ENCODE measurements around the gene CHD9. TPM values are rescaled to one million over a fixed set of nuclear protein-coding genes. Genes with fewer than 3 reads are reported as not detected.
A peak's percentile ranks its signal among the peaks of the same experiment; 100 is the strongest.
"Not testable (repeated sequence)": the region's sequence is repeated elsewhere in the genome, so short reads cannot be mapped to it uniquely, and the experiment has no call there.

Gene CHD9
- total RNA-seq, 1 experiment from 2014 or later, result 12.9 TPM

DNA sequence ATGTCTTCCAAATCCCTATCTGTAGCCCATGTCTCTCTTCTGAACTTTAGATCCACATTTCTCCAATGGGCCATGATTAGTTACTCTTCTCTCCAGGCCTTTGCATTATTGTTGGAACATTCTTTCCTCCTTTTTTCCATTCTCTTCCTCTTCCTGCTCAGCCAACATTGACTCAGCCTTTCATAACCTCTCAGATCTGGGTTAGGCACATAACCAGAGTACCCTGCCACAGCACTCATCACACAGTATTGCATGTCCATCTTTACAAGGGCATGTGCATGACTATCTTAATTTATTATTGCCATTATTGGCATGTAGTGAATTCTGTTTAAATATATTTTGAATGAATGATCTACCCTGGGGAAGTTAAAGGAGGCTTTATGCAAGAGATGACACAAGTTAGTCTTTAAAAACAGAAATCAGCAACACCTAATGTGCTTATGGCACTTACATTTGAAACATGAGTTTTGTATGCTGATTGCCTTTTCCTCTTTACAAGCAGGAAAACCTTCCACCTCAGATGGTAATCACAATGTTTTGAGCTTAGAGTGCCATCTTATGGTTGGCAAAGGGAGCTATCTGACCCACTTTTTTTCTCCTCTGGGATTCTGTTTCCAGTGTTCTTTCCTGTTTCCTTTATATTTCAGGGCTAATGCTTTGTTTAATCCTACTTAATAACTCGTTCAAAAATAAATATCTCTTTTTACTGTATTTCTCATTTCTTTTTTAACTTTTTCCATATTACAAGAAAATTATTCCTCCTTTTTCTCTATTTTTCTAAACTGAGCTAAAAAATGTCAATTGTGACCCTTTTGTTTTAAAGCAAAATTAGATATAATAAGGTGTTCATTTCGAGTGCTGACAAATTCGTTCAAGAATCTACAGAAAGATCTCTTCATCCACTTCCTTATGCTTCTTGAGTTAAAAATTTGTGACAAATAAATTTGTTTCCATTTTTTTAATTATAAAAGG is 228.5 kb downstream of the CHD9 start:
- DNase-seq, result peak; percentile 28
- peaks cover 8% of the 10 kb centered on the region for H3K36me3 ChIP-seq (replicated peaks; ENCODE audit: control insufficient read depth, insufficient read depth, low read length)
- no peak overlapping the region for H3K4me3 ChIP-seq (ENCODE audit: insufficient read depth, low read depth, low read length)
- no peaks in the 10 kb centered on the region for H3K27me3 ChIP-seq (ENCODE audit: control insufficient read depth, insufficient read depth, low read length)

DNA sequence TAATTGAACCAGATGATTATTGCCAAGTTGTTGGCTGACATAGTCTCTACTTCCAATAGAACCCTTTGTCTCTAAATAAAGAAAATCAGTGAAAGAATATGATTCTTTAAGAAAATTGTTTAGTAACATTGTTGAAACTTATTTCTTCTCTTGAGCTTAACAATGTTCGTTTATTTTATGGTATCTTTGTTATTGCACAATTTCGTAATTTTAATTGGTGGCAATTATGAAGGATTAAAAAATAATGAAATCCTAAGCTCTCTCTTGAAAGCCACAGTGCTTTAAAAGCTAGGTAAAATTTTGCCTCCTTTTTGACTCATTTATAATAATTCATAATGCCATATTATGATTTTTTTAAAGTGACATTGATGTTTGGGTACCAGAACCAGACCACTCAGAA is 230.4 kb downstream of the CHD9 start:
- Histone ChIP-seq H3K36me3 (replicated peaks; ENCODE audit: control insufficient read depth, insufficient read depth, low read length) (peaks cover 15% of the 10 kb centered on the region), H3K27me3 (ENCODE audit: control insufficient read depth, insufficient read depth, low read length) (no peaks in the 10 kb centered on the region)
- no peak for DNase-seq

DNA sequence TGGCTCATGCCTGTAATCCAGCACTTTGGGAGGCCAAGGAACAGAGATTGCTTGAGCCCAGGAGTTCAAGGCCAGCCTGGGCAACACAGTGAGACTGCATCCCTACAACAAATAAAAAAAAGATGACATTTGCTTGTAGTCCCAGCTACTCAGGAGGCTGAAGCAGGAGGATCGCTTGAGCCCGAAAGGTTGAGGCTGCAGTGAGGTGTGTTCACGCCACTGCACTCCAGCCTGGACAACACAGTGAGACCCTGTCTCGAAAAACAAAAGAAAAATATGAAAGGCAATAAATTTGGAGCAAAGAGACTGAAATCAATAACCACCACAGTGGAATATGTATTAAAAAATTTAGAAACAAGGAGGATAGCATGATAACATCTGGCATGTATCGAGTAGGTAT is 235.7 kb downstream of the CHD9 start:
- Histone ChIP-seq H3K36me3 (replicated peaks; ENCODE audit: control insufficient read depth, insufficient read depth, low read length) (peaks cover 19% of the 10 kb centered on the region), H3K27me3 (ENCODE audit: control insufficient read depth, insufficient read depth, low read length) (no peaks in the 10 kb centered on the region), H3K4me3 (ENCODE audit: insufficient read depth, low read depth, low read length) (no peak overlapping the region)
- no peak for DNase-seq

More for the DNA sequence above, 230.4 kb downstream of the CHD9 start:
- H3K4me3 ChIP-seq (ENCODE audit: insufficient read depth, low read depth, low read length), result no peak overlapping the region

DNA sequence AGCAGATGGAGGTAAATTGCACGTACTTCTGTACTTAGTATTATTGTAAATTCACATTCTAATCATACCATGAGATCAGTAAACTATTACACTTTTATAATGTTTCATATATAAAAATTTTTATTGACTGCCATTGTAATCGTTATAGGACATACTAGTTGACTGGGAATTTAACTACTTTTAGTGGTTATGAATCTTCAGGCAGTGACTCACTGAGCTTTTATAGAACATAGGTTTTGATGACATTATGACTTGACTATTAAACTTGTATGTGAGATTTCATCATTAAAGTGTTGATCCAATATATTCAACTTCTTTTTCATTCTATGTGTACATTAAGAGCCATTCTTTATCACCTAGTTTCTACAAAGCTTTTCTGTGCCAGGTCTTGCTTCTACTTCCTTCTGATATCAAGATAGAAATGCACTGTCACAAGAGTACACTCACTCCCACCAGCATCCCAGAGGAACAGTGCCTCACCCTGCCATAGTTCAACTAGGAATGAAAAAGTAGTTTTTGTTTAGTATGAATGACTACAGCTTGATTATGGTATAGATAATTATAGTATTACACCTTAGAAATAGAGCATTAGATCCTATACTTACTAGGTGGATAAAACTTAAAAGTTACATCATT is 237.1 kb downstream of the CHD9 start:
- DNase-seq, result no peak
- Histone ChIP-seq H3K27me3 (ENCODE audit: control insufficient read depth, insufficient read depth, low read length) (no peaks in the 10 kb centered on the region), H3K36me3 (replicated peaks; ENCODE audit: control insufficient read depth, insufficient read depth, low read length) (peaks cover 14% of the 10 kb centered on the region), H3K4me3 (ENCODE audit: insufficient read depth, low read depth, low read length) (no peak overlapping the region)

DNA sequence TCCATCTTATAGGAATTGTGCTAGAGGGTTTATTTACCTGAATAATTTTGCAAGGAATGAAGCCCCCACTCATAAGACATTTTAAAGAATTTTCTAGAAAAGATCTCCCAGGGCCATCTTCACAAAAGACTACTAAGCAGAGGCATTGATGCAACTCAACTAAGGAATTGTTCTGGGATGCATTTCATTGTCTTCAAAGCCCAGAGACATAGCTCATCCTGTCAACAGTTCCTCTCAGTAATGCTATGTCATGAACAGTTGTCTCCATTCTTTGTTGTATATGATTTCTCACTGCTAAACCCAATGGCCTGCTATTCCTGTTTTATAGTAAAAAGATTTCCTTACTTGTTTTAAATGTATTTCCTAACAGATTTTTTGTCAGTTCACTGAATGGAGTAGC is 242.7 kb downstream of the CHD9 start:
- no peak for DNase-seq
- Histone ChIP-seq H3K27me3 (ENCODE audit: control insufficient read depth, insufficient read depth, low read length) (no peaks in the 10 kb centered on the region), H3K36me3 (replicated peaks; ENCODE audit: control insufficient read depth, insufficient read depth, low read length) (peaks cover 11% of the 10 kb centered on the region), H3K4me3 (ENCODE audit: insufficient read depth, low read depth, low read length) (no peak overlapping the region)

DNA sequence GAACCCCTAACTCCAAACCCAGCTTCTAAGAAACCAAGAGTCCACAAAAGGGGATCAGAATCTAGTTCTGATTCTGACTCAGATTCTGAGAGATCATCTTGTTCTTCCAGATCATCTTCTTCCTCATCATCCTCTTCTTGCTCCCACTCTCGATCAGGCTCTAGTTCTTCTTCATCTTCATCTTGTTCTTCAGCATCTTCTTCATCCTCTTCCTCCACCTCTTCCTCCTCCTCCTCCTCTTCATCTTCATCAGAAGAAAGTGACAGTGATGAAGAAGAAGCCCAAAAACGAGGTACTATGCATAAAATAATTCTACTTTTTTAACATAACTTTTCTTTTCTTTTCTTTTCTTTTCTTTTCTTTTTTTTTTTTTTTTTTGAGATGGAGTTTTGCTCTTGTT is 249.5 kb downstream of the CHD9 start:
- DNase-seq, result no peak
- Histone ChIP-seq H3K36me3 (replicated peaks; ENCODE audit: control insufficient read depth, insufficient read depth, low read length) (peaks cover 14% of the 10 kb centered on the region), H3K27me3 (ENCODE audit: control insufficient read depth, insufficient read depth, low read length) (no peaks in the 10 kb centered on the region), H3K4me3 (ENCODE audit: insufficient read depth, low read depth, low read length) (no peak overlapping the region)

DNA sequence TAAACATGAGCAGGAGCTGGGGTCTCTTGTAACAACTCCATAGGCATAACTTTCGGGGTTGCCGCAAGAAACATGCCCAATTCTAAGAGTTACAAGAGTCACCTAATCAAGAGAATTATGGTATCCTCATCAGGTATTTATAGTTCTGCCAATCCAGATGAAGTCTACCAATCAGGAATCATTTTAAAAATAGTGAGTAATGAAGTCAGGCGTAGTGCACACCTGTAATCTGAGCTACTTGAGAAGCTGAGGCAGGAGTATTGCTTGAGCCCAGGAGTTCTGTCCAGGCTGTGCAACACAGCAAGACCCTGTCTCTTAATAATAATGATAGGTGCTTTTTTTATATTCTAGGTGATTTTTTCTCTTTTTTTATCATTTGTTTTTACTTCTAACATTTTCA is 251.0 kb downstream of the CHD9 start:
- no peak for DNase-seq
- Histone ChIP-seq H3K4me3 (ENCODE audit: insufficient read depth, low read depth, low read length) (no peak overlapping the region), H3K36me3 (replicated peaks; ENCODE audit: control insufficient read depth, insufficient read depth, low read length) (peaks cover 10% of the 10 kb centered on the region), H3K27me3 (ENCODE audit: control insufficient read depth, insufficient read depth, low read length) (no peaks in the 10 kb centered on the region)

DNA sequence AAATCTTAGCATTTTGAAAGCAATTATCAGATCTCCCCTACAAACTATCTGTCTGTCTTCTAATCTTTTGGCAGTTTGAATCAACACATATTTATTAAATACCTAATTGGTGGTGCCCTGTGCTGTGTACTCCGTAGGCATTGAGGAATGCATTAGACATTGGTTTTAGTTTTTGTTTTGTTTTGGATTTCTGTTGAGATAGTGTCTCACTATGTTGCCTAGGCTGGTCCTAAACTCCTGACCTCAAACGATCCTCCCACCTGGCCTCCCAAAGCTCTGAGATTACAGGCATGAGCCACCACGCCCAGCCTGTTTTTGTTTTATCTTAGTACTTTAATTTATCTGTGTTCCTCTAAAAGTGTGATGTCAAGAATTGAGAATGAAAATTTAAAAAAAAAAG is 254.7 kb downstream of the CHD9 start:
- H3K36me3 ChIP-seq (replicated peaks; ENCODE audit: control insufficient read depth, insufficient read depth, low read length), result peaks cover 5% of the 10 kb centered on the region
- DNase-seq, result no peak

DNA sequence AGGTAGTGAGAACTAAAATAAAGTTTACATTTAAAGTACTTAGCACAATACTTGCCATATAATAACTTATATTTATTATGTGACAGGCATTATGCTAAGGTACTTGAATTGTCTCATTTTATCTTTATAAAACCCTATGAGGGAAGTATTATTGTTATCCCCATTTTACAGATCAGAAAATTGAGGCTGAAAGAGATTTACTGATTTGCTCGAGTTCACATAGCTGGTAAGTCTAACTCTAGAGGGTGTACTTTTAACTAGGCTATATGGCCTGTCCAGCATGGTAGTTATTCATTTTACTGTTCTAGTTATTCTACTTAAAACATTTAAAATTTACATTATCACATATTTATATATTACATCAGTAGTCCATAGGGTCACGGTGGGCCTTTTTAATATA is 266.2 kb downstream of the CHD9 start:
- Histone ChIP-seq H3K4me3 (ENCODE audit: insufficient read depth, low read depth, low read length) (no peak overlapping the region), H3K27me3 (ENCODE audit: control insufficient read depth, insufficient read depth, low read length) (no peaks in the 10 kb centered on the region), H3K36me3 (replicated peaks; ENCODE audit: control insufficient read depth, insufficient read depth, low read length) (peaks cover 13% of the 10 kb centered on the region)
- no peak for DNase-seq

More for the DNA sequence above, 254.7 kb downstream of the CHD9 start:
- Histone ChIP-seq H3K27me3 (ENCODE audit: control insufficient read depth, insufficient read depth, low read length) (no peaks in the 10 kb centered on the region), H3K4me3 (ENCODE audit: insufficient read depth, low read depth, low read length) (no peak overlapping the region)

- Histone ChIP-seq H3K27me3 (ENCODE audit: control insufficient read depth, insufficient read depth, low read length) (no peaks in the 10 kb centered on the region), H3K4me3 (ENCODE audit: insufficient read depth, low read depth, low read length) (no peak overlapping the region), H3K36me3 (replicated peaks; ENCODE audit: control insufficient read depth, insufficient read depth, low read length) (peaks cover 7% of the 10 kb centered on the region)
- no peak for DNase-seq
Measured at GRCh38 chr16:53323924-53324323, 269.1 kb downstream of the CHD9 start.

GRCh38 chr16:53330991-53331390 is 276.2 kb downstream of the CHD9 start:
- not testable (repeated sequence) for H3K36me3 ChIP-seq (replicated peaks; ENCODE audit: control insufficient read depth, insufficient read depth, low read length); DNase-seq; H3K4me3 ChIP-seq (ENCODE audit: insufficient read depth, low read depth, low read length); H3K27me3 ChIP-seq (ENCODE audit: control insufficient read depth, insufficient read depth, low read length)

- H3K4me3 ChIP-seq (ENCODE audit: insufficient read depth, low read depth, low read length), result no peak overlapping the region
- no peak for DNase-seq
- H3K27me3 ChIP-seq (ENCODE audit: control insufficient read depth, insufficient read depth, low read length), result no peaks in the 10 kb centered on the region
- no peaks in the 10 kb centered on the region for H3K36me3 ChIP-seq (replicated peaks; ENCODE audit: control insufficient read depth, insufficient read depth, low read length)
Measured at GRCh38 chr16:53334581-53334980, 279.8 kb downstream of the CHD9 start.

GRCh38 chr16:53337294-53337693 is 282.5 kb downstream of the CHD9 start:
- DNase-seq, result no peak
- Histone ChIP-seq H3K27me3 (ENCODE audit: control insufficient read depth, insufficient read depth, low read length) (no peaks in the 10 kb centered on the region), H3K4me3 (ENCODE audit: insufficient read depth, low read depth, low read length) (no peak overlapping the region)

GRCh38 chr16:53341792-53342191 is 287.0 kb downstream of the CHD9 start:
- Histone ChIP-seq H3K27me3 (ENCODE audit: control insufficient read depth, insufficient read depth, low read length) (no peaks in the 10 kb centered on the region), H3K4me3 (ENCODE audit: insufficient read depth, low read depth, low read length) (no peak overlapping the region), H3K36me3 (replicated peaks; ENCODE audit: control insufficient read depth, insufficient read depth, low read length) (no peaks in the 10 kb centered on the region)
- no peak for DNase-seq

More at GRCh38 chr16:53337294-53337693, 282.5 kb downstream of the CHD9 start:
- no peaks in the 10 kb centered on the region for H3K36me3 ChIP-seq (replicated peaks; ENCODE audit: control insufficient read depth, insufficient read depth, low read length)

GRCh38 chr16:53355064-53355463 is 300.3 kb downstream of the CHD9 start:
- H3K27me3 ChIP-seq (ENCODE audit: control insufficient read depth, insufficient read depth, low read length), result no peaks in the 10 kb centered on the region
- DNase-seq, result no peak
- no peaks in the 10 kb centered on the region for H3K36me3 ChIP-seq (replicated peaks; ENCODE audit: control insufficient read depth, insufficient read depth, low read length)
- no peak overlapping the region for H3K4me3 ChIP-seq (ENCODE audit: insufficient read depth, low read depth, low read length)

Data from H7 (cell line).